GM19467 (cell line): ENCODE measurements around the gene PPA2.
"Not testable (repeated sequence)": the region's sequence is repeated elsewhere in the genome, so short reads cannot be mapped to it uniquely, and the experiment has no call there.

Experiments
- ATAC-seq: cut with Tn5 transposase; IDR thresholded peaks from one replicate; pipeline ENCODE4 v1.9.1; 2021; ENCODE audit warnings: mild to moderate bottlenecking, moderate library complexity; ENCODE audit not compliant: unreplicated experiment

The PPA2 gene

GRCh38 chr4:105473324-105474098, at the start of gene PPA2:
PPA2 (minus strand) TSS chr4:105474062; CDS start chr4:105474050, 12 bp downstream.
- peak; percentile 82 for ATAC-seq

- peak; percentile 82 for ATAC-seq
Observed at GRCh38 chr4:105520819-105521790, 47.2 kb upstream of the PPA2 start.

GRCh38 chr4:105510245-105510644, 36.4 kb upstream of the PPA2 start:
- ATAC-seq: no peak

- no peak for ATAC-seq
Observed at GRCh38 chr4:105509714-105510113, 35.9 kb upstream of the PPA2 start.

GRCh38 chr4:105509291-105509690, 35.4 kb upstream of the PPA2 start:
- peak; percentile 80 for ATAC-seq

GRCh38 chr4:105504744-105505143, 30.9 kb upstream of the PPA2 start:
- no peak for ATAC-seq

- ATAC-seq: no peak
Observed at GRCh38 chr4:105503484-105503883, 29.6 kb upstream of the PPA2 start.

GRCh38 chr4:105496899-105497298, 23.0 kb upstream of the PPA2 start:
- no peak for ATAC-seq

- ATAC-seq: no peak
Observed at GRCh38 chr4:105495667-105496066, 21.8 kb upstream of the PPA2 start.

- ATAC-seq: no peak
Observed at GRCh38 chr4:105490523-105490922, 16.7 kb upstream of the PPA2 start.

- no peak for ATAC-seq
Observed at GRCh38 chr4:105483840-105484239, 10.0 kb upstream of the PPA2 start.

GRCh38 chr4:105474099-105474518, 247 bp upstream of the PPA2 start:
- no peak for ATAC-seq

- no peak for ATAC-seq
Observed at GRCh38 chr4:105472871-105473323, 965 bp downstream of the PPA2 start.

- peak; percentile 34 for ATAC-seq
Observed at GRCh38 chr4:105471566-105472176, 2.2 kb downstream of the PPA2 start.

GRCh38 chr4:105470766-105471165, 3.1 kb downstream of the PPA2 start:
- ATAC-seq: no peak

- no peak for ATAC-seq
Observed at GRCh38 chr4:105469736-105470135, 4.1 kb downstream of the PPA2 start.

- no peak for ATAC-seq
Observed at GRCh38 chr4:105466580-105466979, 7.3 kb downstream of the PPA2 start.

- not testable (repeated sequence) for ATAC-seq
Observed at GRCh38 chr4:105464563-105464962, 9.3 kb downstream of the PPA2 start.

- no peak for ATAC-seq
Observed at GRCh38 chr4:105462576-105462975, 11.3 kb downstream of the PPA2 start.

GRCh38 chr4:105461621-105462382, 12.1 kb downstream of the PPA2 start:
- ATAC-seq: no peak
